A549 treated with GW870086 at 1 μM for 4 hours (cell line): ENCODE measurements around the gene PHF10. TPM values are rescaled to one million over a fixed set of nuclear protein-coding genes. Genes with fewer than 3 reads are reported as not detected.

ENCODE experiments used
- total RNA-seq: library from RNA; stranded (reverse); fragments of 200-300 nt; extraction: Qiagen RNA extraction; gene quantifications from 5 replicates; pipeline ENCODE4 v1.2.3, GENCODE V29; 2022; ENCODE audit warnings: low read depth

Gene PHF10
- total RNA-seq, result 22.4 to 26.8 TPM (median 22.8 TPM) in 5 replicates

DNA sequence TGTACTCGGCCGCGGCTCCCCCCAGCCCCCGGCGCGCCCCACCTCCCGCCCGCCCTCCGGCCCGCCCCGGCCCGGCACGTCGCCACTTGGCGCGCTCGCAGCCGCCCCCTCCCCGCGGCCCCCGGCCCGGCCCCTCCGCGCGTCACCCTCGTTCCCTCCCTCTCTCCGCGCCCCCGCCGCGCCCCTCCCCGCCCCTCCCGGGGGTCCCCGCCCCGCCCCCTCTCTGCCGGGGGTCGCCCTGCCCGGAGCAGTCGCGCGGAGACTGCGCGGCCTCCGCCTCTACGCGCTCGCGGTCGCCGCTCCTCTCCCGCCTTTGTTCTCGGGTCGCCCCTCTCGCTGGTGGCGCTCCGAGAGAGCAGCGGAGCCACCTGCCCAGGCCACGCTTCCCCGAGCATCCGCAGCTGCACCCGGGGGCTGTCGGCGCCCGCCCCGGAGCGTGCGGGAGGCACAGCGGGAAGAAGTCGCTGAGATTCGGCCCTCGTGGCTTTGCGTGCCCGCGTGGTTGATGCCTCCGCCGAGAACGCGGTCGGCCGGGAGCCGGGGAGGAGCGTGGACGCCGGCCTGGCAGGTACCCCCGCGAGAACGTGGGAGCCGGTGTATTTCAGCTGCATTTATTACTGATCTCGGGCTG, at the start of gene PHF10:
Gene PHF10, minus strand, starts transcription at position 7 of the 631 bp plus-strand sequence. CDS start 569 bp downstream, outside the sequence.

GRCh38 chr6:169751242-169752073, 27.2 kb upstream of the PHF10 start, which contains the start of the genes DYNLT2 and ERMARD:
Gene DYNLT2, minus strand, starts transcription at chr6:169751572. Its CDS starts 114 bp downstream, at chr6:169751458.
Gene ERMARD, plus strand, starts transcription at chr6:169751622. Its CDS starts 36 bp downstream, at chr6:169751658.

GRCh38 chr6:169701954-169702839, 22.1 kb downstream of the PHF10 start, which contains the start of the genes C6orf120 and WDR27:
Gene C6orf120, plus strand, starts transcription at chr6:169702126. Its CDS starts 334 bp downstream, at chr6:169702460.
Gene WDR27, minus strand, starts transcription at chr6:169702029. Its CDS starts 13,024 bp downstream, at chr6:169689005.

Other genes with a start within 250 kb of the PHF10 start
- gene WDR27, start 22.5 kb downstream of the PHF10 start, total RNA-seq, result 8.1 to 12.2 TPM (median 11.4 TPM) in 5 replicates
- 8.2 to 14.8 TPM (median 12.9 TPM) in 5 replicates for gene C6orf120, start 22.4 kb downstream of the PHF10 start, total RNA-seq
- gene DYNLT2, start 27.1 kb upstream of the PHF10 start, total RNA-seq, result 0.44 to 0.68 TPM (median 0.57 TPM) in 5 replicates
- gene ERMARD, start 27.1 kb upstream of the PHF10 start, total RNA-seq, result 6.4 to 8.4 TPM (median 6.9 TPM) in 5 replicates